Measurements from ENCODE around the gene LRBA.
"Not testable (repeated sequence)": the region's sequence is repeated elsewhere in the genome, so short reads cannot be mapped to it uniquely, and the experiment has no call there.

The LRBA gene

GRCh38 chr4:151021637-151022334 lies 6.7 kb upstream of the LRBA start:
- no peak for DNase-seq

DNA sequence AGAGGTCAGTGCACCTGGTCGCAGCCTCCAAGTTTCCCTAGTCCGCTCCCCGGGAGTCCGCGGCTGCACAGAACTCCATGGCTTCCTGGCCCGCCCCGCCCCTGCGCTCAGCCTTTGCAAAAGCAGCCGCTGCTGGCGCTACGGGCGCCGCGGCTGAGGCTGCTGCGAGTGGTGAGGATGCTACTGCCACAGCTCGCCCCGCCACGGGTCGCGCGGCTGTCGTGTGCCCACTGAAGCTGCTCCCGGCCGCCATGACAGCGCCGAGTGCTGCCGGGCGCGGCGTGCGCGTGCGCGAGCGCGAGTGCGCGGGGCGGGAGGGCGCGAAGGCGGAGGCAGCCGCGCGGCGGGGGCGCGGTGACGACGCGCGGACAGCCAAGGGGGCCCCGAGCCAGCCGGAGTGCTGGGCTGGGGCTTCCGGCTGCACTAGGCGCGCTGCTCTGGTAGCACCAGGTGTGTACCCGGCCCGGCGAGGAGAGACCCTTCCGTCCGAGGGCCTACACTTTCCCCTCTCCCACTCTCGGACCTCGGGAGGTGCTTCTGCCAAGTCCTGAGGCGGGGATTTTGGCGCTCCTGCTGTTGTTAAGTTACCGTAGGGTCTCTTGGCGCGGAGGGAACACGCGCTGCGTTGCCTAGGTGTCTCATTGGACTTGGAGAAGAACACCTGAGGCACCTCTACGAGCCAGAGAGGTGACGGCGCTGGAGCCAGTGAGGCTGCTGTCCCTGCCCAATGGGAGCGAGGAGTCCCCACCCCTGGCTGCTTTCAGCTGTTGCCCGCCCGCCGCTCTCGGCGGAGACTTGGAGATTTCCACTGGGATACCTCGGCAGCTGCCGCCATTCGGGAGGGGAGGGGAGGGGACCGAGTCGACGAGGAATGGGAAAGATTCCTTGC lies 619 bp upstream of the LRBA start:
- no peak for DNase-seq

GRCh38 chr4:151013944-151014343 lies 1.1 kb downstream of the LRBA start:
- no peak for DNase-seq

DNA sequence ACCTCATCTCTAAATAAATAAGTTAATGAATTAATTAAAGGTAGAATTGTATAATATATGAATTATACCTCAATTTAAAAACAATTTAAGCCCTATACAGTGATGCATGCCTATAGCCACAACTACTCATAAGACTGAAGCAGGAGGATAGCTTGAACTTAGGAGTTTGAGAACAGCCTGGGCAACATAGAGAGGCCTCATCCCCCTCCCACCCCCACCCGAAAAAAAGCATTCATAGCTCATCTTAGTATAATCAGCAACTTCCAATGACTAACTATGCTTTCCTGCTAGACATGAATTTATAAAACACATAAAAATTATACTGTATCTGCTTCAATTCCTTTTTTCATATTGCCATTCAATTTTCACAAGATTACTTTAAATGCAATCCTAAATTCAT lies 1.6 kb downstream of the LRBA start:
- no peak for DNase-seq

GRCh38 chr4:151012820-151013219 lies 2.3 kb downstream of the LRBA start:
- no peak for DNase-seq

DNA sequence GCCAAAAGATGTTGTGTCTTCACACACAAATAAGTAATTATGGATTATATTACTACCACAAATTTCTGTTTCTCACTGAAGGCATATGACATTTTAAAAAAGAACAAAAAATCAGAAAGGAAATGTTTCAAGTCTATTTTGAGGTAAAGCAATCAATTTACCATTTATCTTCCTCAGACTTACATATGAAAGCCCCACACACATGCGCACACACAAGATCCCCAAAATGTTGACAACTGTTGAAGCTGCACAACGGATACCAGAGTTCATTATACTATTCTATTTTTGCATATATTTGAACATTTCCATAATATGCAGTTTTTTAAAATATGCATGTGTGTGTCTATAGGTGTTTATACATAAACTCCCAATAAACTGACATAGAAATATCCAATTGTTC lies 2.7 kb downstream of the LRBA start:
- DNase-seq, result no peak

GRCh38 chr4:151004222-151004621 lies 10.9 kb downstream of the LRBA start:
- DNase-seq, result no peak

DNA sequence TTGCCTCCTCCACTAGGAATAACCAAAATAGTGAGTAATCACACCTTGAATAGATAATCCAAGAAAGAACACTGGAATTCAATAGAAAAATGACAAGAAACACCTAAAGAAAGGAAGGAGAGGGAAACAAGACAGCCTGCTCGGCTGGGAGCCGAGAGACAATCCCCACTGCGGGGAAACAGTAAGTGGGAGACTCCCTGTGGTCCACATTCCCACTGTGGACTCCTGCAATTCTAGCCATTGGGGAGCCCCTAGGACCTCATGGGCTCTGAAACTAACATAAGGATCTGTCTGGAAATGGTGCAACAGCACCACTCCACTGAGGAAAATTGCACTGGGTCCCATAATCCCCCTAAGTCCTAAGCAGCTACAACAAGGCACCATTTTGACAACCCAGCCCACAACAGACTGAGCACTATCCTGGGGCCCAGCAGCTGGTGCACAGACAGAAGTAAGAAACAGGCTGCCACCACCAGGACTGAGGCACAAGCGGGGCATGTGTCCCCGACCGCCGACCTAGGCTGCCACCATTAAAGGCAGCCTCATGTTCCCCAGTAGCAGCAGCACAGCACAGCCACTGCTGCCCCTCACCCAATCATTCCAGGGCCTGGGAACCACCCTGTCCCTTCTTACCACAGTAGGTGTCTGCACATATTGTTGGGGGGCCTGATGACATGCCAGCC lies 14.2 kb downstream of the LRBA start:
- no peak for DNase-seq

DNA sequence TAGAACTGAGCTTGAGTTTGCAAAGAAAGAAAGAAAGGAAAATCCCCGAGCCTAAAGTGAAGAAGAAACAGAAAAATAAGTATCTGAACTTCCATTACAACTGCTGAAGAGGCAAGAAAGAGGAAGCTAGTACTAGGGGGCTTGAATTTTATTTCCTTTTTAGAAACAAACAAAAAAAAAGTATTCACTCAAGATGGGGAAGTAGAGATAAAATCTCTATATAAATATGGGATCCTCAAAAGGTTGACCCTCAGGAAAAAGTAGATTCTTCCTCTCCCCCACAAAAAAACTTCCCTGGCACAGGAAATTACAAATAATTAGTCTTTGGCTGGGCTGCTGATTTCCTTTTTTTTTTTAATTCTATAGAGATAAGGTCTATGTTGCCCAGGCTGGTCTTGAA lies 16.0 kb downstream of the LRBA start:
- no peak for DNase-seq

GRCh38 chr4:150997141-150997540 lies 17.9 kb downstream of the LRBA start:
- DNase-seq, result no peak

- no peak for DNase-seq
Observed at GRCh38 chr4:150994721-150995120, 20.4 kb downstream of the LRBA start.

GRCh38 chr4:150993577-150993976 lies 21.5 kb downstream of the LRBA start:
- not testable (repeated sequence) for DNase-seq

DNA sequence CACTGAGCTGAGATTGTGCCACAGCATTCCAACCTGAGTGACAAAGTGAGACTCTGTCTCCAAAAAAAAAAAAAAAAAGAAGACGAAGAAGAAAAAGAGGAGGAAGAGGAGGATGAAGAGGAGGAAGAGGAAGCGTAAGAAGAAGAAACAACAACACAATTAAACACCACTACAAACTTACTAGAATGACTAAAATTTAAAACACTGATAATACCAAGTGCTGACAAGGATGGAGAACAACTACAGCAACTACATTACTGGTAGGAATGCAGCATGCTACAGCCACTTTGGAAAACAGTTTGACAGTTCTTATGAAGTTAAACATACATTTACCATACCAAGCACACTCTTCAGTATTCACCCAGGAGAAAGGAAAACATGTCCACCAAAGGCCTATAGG lies 24.1 kb downstream of the LRBA start:
- DNase-seq, result no peak

- no peak for DNase-seq
Observed at GRCh38 chr4:150990250-150990649, 24.8 kb downstream of the LRBA start.

GRCh38 chr4:150988238-150988637 lies 26.8 kb downstream of the LRBA start:
- no peak for DNase-seq

DNA sequence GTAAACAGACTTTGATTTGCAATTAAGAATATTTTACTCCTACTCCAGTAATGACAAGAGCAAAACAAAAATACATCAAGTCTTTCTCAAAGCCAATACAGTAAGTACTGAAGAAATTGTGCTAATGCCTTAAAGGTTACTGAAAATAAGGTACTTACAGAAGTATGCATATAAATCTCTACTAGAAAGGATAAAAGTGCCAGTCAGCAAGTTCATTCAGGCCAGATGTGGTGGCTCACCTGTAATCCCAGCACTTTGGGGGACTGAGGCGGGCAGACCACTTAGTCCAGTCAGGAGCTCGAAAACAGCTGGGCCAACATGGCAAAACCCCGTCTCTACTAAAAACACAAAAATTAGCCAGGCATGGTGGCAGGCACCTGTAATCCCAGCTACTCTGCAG lies 27.9 kb downstream of the LRBA start:
- DNase-seq, result no peak

DNA sequence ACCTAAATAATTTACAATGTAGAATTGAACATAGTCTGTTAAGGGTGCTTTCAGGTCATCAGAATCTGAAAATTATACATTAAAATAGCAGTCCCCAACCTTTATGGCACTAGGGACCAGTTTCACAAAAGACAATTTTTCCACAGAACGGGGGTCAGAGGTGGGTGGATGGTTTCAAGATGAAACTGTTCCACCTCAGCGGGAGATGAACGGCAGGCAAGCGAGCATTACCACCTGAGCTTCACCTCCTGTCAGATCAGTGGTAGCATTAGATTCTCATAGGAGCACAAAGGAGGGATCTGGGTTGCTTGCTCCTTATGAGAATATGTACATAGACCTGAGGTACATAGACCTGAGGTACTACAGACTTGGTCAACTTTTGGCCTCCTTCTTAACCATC lies 29.0 kb downstream of the LRBA start:
- no peak for DNase-seq

DNA sequence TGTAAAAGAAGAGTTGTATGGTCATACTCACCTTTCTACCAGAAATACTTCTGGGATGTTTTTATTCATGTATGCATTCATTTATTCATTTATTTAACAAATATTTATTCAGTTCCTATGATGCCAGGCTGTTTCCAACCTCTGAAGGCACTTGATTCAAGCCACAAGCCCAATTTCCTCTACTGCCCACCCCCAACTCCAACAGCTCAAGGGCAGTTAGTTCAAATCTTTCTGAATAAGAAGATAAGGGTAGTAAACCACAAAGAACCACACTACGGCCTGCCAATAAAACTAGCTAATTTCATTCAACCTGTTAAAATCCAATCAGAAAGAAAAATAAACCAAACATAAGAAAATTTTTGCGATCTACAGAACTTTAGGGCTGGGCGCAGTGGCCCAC lies 31.2 kb downstream of the LRBA start:
- DNase-seq, result no peak

DNA sequence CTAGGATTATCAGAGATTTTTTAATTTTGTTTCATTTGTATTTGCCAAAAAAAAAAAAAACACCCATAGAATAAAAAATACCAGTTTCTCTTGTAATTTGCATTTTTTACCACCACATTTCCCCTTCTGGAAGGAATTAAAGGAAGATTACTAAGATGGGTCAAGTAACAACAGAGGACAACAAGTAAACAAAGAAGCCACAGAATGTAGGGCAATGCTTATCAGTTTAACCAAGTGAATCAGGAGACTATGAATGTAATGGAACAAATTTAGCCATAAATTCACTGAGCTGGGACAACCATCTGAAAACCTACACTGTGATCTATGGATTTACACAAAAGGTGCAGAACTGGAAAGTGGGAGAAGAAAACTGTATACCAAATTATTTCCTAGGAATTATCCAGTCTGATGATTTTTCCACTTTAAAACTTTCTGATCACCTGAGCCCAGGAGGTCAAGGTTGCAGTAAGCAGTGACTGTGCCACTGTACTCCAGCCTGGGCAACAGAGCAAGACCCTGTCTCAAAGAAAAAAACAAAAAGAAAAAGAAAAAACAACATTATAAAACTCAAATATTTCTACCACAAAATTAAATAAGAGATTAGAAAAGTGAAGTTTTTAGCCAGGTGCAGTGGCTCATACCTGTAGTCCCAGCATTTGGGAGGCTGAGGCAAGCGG lies 32.4 kb downstream of the LRBA start:
- DNase-seq, result no peak

DNA sequence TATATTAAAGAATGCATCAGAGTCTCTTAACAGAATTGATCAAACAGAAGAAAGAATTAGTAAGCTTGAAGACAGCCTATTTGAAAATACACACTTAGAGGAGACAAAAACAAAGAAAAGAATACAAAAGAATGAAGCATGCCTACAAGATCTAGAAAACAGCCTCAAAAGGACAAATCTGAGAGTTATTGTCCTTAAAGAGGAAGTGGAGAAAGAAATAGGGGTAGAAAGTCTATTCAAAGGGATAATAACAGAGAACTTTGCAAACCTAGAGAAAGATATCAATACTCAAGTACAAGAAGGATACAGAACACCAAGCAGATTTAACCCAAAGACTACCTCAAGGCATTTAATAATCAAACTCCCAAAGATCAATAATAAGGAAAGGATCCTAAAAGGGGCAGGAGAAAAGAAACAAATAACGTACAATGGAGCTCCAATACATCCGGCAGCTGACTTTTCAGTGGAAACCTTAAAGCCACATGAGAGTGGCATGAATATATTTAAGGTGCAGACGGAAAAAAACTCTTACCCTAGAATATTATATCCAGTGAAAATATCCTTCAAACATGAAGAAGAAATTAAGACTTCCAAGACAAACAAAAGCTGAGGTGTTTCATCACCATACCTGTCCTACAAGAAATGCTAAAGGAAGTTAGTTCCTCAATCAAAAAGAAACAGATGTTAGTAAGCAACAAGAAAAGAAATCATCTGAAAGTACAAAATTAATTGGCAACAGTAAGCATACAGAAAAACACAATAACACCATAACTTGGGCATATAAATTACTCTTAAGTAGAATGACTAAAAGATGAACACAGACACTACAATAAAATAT lies 36.1 kb downstream of the LRBA start:
- no peak for DNase-seq

DNA sequence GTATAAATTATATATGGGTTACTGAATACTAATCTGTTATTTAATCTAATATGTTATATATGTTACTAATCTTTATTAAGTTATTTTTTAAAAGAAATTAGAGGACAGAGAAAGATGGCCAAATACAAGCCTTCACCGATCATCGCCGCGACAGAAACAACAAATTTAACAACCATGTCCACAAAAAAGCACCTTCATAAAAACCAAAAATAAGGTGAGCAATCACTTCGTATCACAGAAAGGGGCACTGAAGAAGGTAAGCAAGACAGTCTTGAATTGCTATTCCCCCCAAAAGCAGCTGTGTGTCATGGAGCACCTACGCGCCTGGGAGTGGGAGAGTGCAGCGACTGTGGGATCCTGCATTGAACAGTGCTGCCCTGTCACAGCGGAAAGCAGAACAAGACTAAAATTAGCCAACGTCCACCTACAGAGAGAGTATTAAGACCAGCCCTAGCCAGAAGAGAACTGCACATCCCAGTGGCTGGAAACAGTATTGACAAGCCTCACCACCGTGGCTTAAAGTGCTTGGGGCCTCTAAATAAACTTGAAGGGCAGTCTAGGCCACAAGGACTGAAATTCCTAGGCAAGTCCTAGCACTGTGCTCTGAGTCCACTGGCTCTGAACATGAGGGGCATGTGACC lies 38.5 kb downstream of the LRBA start:
- DNase-seq, result no peak

DNA sequence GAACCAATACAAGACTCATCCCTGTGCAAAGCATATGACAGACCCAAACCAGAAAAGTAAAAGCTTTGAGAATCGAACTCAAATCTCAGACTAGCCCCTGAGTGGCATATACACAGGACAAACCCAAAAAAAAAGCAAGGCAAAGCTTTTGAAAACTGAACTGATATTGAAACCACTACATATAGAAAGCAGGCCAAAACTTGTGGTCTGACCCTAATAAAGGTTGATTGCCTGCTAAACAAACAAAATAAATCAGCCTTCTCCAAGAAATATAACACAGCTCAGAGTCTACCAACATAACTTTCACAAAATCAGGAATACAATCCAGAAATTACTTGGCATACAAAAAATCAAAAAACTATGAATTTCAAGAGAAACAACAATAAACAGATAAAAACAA lies 40.3 kb downstream of the LRBA start:
- DNase-seq, result no peak
